GM21619 (cell line): ENCODE results near the gene TEPSIN.

ENCODE experiments used
- ATAC-seq: cut with Tn5 transposase; IDR thresholded peaks from one replicate; pipeline ENCODE4 v1.9.1; 2021; ENCODE audit not compliant: unreplicated experiment

The TEPSIN gene

GRCh38 chr17:81189016-81189415 is 49.8 kb downstream of the TEPSIN start:
- ATAC-seq, result no peak

GRCh38 chr17:81188491-81188840 is 50.4 kb downstream of the TEPSIN start:
- no peak for ATAC-seq

- no peak for ATAC-seq
Measured at GRCh38 chr17:81187586-81188490, 51.0 kb downstream of the TEPSIN start.

- ATAC-seq, result no peak
Measured at GRCh38 chr17:81187120-81187519, 51.7 kb downstream of the TEPSIN start.

GRCh38 chr17:81186203-81186602 is 52.7 kb downstream of the TEPSIN start:
- no peak for ATAC-seq

GRCh38 chr17:81184555-81184954 is 54.3 kb downstream of the TEPSIN start:
- no peak for ATAC-seq

GRCh38 chr17:81183807-81184206 is 55.0 kb downstream of the TEPSIN start:
- no peak for ATAC-seq

- ATAC-seq, result no peak
Measured at GRCh38 chr17:81183316-81183715, 55.5 kb downstream of the TEPSIN start.

- no peak for ATAC-seq
Measured at GRCh38 chr17:81182596-81182995, 56.3 kb downstream of the TEPSIN start.

GRCh38 chr17:81181811-81182185 is 57.1 kb downstream of the TEPSIN start:
- ATAC-seq, result no peak

GRCh38 chr17:81180836-81181810 is 57.7 kb downstream of the TEPSIN start:
- no peak for ATAC-seq

GRCh38 chr17:81179861-81180260 is 59.0 kb downstream of the TEPSIN start:
- no peak for ATAC-seq

GRCh38 chr17:81179220-81179619 is 59.6 kb downstream of the TEPSIN start:
- no peak for ATAC-seq
